GM18520 (cell line): ENCODE results near the gene TNRC18.
"Not testable (repeated sequence)": the region's sequence is repeated elsewhere in the genome, so short reads cannot be mapped to it uniquely, and the experiment has no call there.

Experiments used
- ATAC-seq: cut with Tn5 transposase; IDR thresholded peaks from one replicate; pipeline ENCODE4 v1.9.1; 2021; ENCODE audit not compliant: unreplicated experiment

The TNRC18 gene

DNA sequence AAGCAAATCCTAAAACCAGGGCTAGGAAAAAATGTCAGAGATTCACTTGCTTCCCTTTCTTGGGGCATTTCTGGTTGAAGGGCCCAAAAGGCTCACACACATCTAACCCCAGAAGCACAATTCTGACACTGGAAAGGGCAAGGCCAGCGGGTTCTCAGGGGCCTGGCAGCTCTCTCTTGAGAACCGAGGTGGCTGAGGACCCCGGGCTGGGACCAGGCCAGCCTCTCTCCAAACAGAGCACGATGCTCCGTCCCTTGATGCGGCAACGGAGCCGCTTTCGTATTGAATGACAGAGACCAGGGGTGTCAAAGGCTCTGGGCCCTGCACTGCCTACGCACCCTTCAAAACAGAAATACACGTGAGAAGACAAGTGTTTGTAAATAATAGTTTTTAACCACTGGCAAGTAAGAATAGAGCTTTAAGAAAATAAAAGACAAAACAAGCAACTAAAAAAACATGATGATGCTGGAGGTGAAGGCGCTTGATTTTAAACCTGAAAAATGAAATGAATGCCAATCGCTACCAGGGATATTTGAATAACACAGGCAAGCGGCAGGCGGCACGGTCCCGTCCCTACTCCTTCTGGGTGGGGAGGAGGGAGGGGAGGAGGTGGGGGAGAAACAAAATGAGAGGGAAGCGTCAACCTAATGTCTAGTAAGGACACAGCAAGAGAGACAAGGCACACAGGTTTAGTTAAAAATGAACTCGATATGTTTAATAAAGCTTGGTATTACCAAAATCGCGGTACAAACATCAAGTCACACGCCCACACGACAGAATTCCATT is 72.8 kb downstream of the TNRC18 start:
- ATAC-seq: no peak

DNA sequence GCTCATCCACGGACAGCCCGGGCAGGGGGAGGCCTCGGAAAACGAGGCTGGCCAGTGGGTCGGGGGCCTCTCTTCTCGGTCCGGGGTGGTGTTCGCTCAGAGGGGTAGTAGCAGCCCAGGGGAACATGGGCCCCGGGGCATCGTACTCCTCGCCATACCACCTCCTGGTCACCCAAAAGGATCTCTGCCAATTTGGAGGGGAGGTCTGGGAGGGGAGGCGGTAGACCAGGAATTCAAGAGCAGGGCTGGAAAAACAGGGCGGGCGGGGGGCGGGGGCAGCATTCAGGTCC is 73.5 kb downstream of the TNRC18 start:
- ATAC-seq: no peak

- no peak for ATAC-seq
Measured at GRCh38 chr7:5349437-5350173, 74.0 kb downstream of the TNRC18 start.

DNA sequence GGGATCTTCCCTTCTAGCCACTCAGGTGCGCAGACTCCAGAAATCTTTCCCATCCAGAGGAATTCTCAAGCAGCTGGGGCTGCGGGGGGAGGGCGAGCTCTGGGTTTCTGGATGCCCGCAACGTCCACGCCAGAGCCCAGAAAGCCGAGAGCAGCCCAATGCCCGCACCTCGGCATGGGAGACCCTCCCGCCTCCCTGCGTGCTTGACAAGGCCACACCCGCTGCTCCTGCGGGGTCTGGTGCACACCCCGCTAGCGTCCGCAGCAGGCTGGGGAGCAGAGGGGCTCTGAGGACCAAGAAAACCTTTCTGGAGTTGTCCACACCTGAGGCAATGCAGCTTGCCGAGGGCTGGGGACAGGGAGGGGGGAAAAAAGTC is 74.6 kb downstream of the TNRC18 start:
- no peak for ATAC-seq

GRCh38 chr7:5348134-5349004 is 75.3 kb downstream of the TNRC18 start:
- ATAC-seq: no peak

DNA sequence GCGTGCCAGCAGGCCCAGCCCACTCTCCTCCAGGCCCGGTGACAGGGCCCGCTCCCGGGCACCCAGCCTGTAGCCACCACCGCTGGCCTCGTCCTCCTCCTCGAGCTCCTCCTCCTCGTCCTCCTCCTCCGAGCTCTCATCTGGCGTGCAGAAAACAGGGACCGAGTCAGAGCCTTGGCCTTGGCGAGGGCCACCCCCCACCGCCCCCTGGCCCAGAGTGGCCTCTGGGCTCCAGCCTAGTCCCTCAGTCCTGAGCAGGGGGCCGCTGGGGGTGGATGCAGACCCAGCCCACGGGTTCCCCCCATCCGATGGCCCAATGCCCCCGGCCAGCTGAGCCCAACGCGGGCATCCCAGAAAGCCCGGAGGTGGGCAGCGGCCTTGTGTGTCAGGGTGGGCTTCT is 78.0 kb downstream of the TNRC18 start:
- no peak for ATAC-seq

DNA sequence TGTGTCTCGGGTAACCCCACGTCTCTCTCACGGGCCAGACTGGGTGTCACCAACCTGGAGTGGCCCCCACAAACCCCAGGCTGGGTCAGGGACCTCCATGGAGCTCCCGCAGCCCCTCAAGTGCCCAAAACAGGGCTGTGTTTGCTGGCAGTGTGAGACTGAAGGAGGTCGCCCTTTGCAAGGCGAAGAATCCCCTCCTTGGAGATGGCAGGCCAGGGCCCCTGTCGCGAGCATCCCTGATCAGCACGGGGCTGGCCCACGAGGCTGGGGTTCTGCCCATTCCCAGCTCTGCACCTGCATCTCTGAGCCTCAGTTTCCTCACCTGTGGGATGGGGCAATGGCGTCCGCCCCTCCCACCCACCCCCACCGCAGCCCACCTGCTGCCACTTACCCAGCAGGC is 78.5 kb downstream of the TNRC18 start:
- ATAC-seq: no peak

DNA sequence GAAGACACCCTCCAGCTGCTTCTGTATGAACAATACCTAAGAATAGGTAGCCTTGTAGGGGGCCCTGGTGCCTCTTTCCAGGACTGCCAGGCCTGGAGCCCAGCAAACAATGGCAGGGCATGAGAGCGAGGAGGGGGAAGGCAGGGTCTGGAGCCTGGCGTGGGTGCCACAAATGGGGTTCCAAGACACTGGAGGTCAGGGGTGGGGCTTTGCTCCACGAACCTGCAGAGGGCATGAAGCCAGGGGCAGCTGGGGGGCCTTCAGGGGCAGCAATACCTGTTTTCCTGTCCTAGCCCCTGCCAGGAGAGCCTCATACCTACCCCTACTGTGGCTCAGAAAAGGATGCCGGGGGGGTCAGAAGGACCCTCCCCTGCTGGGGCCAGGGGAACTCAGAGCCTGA is 79.3 kb downstream of the TNRC18 start:
- no peak for ATAC-seq

- ATAC-seq: no peak
Measured at GRCh38 chr7:5343884-5344283, 79.8 kb downstream of the TNRC18 start.

GRCh38 chr7:5342631-5343030 is 81.0 kb downstream of the TNRC18 start:
- no peak for ATAC-seq

GRCh38 chr7:5339955-5340354 is 83.7 kb downstream of the TNRC18 start:
- ATAC-seq: no peak

GRCh38 chr7:5337047-5337446 is 86.6 kb downstream of the TNRC18 start:
- ATAC-seq: no peak

DNA sequence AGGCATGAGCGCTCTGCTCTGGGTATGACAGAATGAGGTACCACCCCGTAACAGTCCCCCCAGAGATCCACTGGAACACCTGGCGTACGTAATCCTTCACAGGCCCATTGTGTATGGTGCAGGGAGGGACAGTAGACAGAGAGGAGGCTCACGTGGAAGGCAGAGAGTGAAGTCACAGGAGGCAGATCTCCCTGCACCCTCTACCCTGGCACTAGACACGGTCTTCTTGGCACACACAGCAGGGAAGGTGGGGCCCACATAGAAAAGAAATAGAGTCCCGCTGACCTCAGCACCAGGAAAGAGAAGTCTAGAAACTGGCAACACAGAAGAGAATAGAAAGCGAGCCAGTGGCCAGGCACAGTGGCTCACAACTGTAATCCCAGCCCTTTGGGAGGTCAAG is 89.0 kb downstream of the TNRC18 start:
- no peak for ATAC-seq

DNA sequence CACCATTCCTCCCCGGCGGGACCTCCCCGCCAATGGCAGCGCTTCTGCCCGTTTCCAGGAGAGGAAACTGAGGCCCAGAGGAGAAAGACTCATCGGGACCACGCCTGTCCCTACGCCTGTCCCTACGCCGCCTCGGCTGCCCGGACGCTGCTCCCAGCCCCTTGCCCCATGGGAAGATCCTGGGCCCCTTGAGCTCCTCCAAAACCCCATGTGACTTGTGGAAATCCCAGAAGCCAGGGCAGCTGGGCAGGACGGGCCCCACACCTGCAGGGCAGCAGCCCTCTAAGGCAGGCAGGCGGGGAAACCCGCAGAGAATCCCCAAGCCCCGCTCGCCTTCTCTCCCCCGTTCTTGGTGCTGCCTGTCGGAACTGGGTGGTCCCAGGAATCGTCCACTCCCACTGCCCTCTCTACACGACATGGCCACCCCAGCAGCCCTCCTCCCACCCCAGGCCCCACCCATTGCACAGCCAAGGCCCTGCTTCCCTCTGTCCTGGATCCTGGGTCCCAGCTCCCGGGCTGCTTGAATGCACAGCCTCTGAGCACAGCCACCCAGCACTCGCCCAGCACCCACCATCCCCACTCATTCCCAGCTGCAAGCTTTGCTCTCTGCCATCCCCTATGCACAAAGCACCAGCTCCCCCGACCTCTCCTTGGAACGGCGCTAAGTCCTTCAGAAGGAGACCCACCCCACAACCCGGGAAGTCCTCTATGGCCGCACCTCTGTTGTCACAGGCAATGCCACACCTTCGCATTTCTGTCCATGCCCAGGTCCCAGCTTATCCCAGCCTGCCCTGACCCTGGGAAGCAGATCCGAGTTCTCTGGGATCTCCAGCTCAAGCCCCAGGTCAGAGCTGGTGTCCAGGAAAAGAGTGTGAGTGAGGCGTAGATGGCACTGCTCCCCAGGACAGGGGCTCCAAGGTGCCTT is 90.3 kb downstream of the TNRC18 start:
- no peak for ATAC-seq

DNA sequence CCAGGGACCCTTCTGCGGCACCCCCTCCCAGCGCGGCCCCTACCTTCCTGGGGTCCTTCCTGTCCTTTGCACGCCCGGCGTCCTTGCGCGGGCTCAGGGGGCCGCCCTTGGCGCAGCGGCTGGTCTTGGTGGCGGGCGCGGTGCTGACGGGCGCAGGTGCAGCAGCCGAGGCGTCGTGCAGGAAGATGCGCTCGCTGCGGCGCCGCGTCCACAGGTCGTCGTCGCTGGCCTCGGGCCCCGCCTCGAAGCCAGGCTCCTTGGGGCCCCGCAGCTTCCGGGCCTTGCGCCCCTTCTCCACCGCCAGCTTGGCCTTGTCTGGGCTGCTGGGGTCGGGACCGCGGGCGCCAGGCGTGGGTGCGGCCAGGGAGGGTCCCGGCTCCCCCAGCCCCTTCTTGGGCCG is 91.1 kb downstream of the TNRC18 start:
- ATAC-seq: no peak

DNA sequence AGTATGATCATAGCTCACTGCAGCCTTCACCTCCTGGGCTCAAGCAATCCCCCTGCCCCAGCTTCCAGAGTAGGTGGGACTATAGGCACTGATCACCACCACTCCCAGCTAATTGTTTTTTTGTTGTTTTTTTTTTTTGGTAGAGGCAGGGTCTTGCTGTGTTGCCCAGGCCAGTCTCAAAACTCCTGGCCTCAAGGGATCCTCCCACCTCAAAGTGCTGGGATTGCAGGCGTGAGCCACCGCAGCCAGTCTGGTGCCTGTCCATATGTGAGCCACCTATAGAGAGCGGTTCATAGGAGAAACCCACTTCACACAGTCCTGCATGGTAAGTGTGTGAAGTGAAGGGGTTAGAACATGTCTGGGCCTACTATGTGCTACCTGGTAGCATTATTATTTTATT is 93.3 kb downstream of the TNRC18 start:
- no peak for ATAC-seq

DNA sequence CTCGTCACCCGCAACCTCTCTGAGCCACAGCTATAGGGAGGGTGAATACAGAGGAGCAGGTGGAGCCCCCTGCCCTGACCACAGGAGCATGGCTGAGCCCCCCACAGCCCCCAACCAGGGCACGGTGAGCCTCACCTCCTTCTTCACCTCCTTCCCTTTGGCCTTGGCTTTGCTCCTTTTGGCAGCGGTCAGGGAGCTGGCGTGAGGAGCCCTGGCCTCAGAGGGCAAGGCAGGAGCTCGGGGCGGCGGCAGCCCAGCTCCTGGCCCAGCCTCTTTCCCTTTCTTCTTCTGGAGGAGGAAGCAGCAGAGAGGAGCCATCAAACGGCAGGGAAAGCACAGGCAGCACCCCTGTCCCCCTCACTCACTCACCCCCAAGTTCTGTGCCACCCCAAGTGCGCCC is 98.7 kb downstream of the TNRC18 start:
- no peak for ATAC-seq

DNA sequence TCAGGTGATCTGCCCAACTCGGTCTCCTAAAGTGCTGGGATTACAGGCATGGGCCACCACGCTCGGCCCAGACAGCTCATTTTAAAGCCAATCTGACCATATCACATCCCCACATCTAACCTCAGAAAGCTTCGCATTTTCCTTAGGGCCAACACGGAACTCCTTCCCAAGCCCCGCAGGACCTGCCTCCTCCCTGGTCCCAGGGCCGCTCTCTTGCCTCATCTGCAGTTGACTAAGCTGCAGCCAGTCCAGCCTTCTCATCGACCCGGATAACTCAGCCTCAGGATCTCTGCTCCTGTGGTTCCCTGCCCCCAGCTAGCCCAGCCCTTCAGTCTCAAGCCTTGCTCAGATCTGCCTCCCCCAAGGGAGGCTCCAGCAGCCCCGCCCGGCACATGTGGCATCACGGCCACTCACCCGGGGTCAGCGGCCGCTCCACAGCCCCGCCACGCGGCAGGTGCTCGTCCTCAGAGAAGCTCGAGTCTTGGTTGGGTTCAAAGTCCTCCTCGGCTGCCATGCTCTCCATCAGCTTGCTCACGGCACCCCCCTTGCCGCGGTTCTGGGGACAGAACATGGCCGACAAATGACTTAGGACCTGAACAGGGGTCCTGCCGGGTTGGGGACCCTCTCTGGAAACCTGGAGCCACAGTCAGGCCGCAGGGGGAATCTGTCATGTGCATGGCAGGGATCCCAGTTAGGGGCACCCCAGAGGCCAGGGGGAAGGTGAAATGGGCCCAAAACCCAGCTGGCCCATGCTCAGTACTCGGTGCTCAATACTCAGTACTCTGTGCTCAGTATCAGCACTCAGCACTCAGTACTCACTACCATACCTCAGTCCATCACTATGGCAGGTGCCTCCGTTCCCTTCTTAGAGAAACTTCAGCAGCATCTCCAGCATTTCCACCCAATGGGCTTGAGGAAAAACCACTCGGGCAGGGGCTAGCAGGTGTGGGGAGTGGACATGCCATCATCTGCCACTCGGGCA is 99.5 kb downstream of the TNRC18 start:
- not testable (repeated sequence) for ATAC-seq

- ATAC-seq: no peak
Measured at GRCh38 chr7:5322621-5323410, 100.8 kb downstream of the TNRC18 start.
